Coronary artery (tissue), 2 donors: Measurements from ENCODE around the gene KRTAP10-1.
"Not testable (repeated sequence)": the region's sequence is repeated elsewhere in the genome, so short reads cannot be mapped to it uniquely, and the experiment has no call there.

Experiments
- DNase-seq: peaks from one replicate; pipeline ENCODE4 v3.0.0-alpha.2; 2017; ENCODE audit warnings: low spot score
- H3K27ac ChIP-seq, 2 donors: fragments of 200-600 bp; sonication (generic); one replicate each; pipeline ENCODE4 v1.5.1; 2016 to 2019
- H3K4me3 ChIP-seq: fragments of 200-600 bp; sonication (generic); 2 replicates; pipeline ENCODE4 v1.5.1; 2016; ENCODE audit warnings: mild to moderate bottlenecking, moderate library complexity
- CTCF ChIP-seq: fragments of 200-600 bp; sonication (generic); IDR thresholded peaks from one replicate; pipeline ENCODE4 v1.5.1; 2019; ENCODE audit warnings: antibody characterized with exemption

The KRTAP10-1 gene

DNA sequence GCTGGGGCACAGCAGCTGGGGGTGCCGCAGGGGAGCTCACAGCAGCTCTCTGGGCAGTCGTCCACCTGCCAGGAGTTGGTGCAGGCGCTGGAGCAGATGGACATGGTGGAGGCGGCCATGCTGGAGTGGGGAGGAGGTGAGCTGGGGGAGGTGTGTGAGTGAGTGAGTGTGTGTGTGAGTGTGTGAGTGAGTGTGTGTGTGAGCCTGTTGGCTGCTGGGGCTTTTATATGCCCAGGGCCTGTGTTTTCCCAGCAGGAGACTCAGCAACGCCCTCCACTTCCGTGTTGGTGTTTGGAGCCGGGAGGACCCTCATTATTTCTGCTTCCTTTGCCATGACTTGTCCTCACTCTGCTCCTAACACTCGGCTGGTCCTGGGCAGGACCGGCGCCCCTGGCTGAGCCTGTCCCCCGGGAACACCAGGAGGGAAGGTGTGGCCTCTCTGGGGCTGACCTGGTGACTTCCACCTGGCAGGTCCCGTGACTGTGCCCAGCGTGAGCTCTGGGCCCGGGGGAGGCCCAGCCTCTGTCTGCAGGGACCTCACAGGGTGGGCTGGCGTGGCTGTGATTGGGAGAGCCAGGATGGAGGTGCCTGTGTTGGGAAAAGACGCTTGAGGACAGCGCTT, 11.5 kb upstream of the KRTAP10-1 start, which contains the start of gene KRTAP10-2:
KRTAP10-2 (minus strand) TSS at position 166 of the 622 bp plus-strand sequence; CDS start at position 119, 47 bp downstream.
- DNase-seq, result peak; percentile 64
- Histone ChIP-seq H3K27ac (no peak within 1 kb of the TSS), H3K4me3 (no peak within 1 kb of the TSS)
- TF ChIP-seq CTCF, result no peak

GRCh38 chr21:44550807-44551206, 10.8 kb upstream of the KRTAP10-1 start:
- no peak overlapping the region for H3K27ac ChIP-seq
- peak; percentile 57 for DNase-seq
- no peak for TF ChIP-seq CTCF
- H3K4me3 ChIP-seq, result no peak overlapping the region

DNA sequence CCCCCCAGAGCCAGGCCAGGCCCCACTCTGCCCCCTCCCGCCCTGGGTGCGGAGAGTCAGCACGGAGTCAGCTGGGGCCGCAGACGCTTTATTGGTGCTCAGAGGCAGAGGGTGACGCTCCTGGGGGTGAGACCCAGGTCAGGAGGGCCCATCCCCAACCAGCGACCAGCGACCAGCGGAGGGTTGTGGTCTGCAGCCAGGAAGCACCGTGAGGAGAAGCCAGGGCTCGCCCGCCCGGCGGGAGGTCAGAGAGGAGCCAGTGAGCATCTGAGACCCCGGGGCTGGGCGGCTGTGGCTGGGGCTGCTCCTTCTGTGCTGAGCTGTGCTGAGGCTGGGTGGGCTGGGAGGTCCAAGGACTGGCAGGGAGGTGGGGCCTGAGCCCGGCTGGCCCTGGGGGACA, 10.3 kb upstream of the KRTAP10-1 start:
- H3K27ac ChIP-seq, result not testable (repeated sequence)
- DNase-seq, result peak; percentile 56

GRCh38 chr21:44549525-44550211, 9.7 kb upstream of the KRTAP10-1 start:
- DNase-seq, result peak; percentile 21
- TF ChIP-seq CTCF, result no peak
- Histone ChIP-seq H3K27ac (no peak overlapping the region), H3K4me3 (no peak overlapping the region)

More for the DNA sequence above, 10.3 kb upstream of the KRTAP10-1 start:
- H3K4me3 ChIP-seq, result not testable (repeated sequence)

GRCh38 chr21:44548922-44549321, 8.9 kb upstream of the KRTAP10-1 start:
- Histone ChIP-seq H3K27ac (no peak overlapping the region), H3K4me3 (no peak overlapping the region)
- DNase-seq, result peak; percentile 8
- no peak for TF ChIP-seq CTCF

DNA sequence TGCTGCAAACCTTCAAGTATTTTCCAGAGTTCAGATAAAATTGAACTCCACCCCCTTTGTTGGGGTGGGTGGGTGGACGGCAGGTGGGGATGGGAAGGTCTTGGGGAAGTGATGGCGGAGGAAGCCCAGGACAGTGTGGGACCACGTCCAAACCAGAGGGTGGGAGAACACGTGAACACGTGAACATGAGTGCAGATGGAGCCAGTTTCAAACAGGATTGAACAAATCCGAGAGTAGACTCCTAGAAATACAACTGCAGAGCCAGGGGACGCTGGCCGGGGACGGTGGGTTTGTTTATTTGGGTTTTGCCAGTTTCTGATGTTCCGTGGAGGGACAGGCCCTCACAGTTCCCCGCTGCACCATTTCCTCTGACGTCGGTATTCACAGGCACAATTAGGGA, 8.4 kb upstream of the KRTAP10-1 start:
- peak; percentile 63 for DNase-seq
- no peak overlapping the region for H3K27ac ChIP-seq
- no peak for TF ChIP-seq CTCF
- no peak overlapping the region for H3K4me3 ChIP-seq

DNA sequence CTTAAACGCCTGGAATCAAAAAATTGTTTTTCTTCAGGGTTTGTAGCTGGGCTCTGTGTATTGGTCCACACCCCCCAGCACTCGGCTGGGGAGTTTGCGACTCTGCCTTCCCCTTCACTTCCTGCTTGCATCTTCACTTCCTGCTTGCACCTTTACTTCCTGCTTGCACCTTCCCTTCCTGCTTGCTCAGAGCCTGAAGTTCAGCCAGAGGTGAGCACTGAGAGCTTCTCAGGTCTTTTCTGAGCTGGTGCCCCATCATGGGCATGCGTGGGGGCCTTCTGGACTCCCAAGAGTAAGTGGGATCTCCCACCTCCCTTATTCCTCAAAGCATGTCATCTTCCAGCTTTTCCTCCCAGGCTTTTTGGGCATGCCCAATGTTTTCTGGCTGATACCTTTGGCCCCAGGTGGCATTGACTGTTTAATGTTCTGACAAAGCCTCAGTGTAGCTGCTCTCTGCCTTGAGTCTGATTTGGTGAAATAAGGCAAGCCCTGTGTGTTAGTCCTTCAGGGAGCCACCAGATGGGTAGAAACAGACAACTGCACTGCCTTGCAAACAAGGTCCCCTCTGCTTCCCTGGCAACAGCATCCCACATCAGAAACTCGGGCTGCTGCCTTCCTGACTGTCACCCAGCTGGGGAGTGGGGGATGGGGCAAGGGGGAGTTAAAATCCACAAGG, 7.8 kb upstream of the KRTAP10-1 start:
- Histone ChIP-seq H3K4me3 (no peak overlapping the region), H3K27ac (no peak overlapping the region)
- peak; percentile 56 for DNase-seq
- TF ChIP-seq CTCF, result no peak
